NCI-H748 (cell line): ENCODE results near the gene ARMC3.

Experiments used
- DNase-seq: peaks from one replicate; lab custom pipeline; 2025; ENCODE audit not compliant: unreplicated experiment; lab: John Stamatoyannopoulos, UW

The ARMC3 gene

DNA sequence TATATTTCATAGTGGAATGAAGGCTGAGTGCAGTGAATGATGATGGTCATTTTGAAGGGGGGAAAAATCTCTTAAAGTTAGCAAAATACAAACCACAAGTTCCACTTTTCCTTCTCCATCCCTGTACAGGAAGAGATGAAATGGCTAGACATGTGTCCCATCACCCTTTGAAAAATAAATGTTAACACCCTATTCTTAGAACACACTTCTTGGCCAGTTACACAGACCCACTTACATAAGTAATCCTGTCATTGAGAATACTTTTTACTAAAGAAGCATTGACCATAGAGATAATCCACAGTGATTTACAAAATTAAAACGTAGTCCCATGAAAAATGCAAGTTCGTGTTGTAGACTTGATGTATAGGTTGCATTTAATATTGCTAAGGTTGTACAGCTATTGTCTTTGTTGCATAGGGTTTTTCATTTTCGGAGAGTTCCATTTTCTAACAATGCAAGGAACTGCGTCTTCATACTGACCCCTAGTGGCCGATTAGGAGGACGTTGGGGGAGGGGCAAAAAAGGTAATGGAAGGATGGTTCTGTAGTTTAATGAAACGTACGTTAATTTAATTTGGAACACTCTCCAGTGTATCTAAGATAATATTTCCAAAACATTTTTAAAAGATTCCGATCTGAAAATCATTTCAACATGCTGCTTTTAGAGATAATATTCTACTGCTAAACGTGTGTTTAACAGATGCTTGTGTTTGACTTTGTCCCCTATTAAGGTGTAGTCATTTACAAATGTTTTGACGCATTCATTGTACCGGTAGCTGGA lies 60.9 kb downstream of the ARMC3 start:
- peak; percentile 67 for DNase-seq

DNA sequence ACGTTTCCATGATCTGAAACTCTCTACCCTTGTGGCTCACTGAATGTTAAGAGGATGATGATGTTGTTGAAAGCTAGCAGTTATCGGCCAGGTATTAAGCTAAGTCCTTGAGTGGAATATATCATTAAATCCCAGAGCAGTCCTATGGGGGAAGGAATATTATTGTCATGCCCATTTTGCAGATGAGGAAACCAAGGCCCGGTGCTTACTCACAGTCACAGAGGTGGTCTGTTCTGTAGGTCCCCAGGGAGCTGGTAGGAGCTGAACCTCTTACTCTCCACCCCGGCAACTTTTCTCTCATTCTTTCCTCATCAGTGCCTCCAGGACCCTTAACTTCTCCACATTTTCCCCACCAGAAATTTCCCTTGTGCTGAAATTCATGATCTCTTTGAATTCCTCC lies 62.6 kb downstream of the ARMC3 start:
- DNase-seq: no peak

DNA sequence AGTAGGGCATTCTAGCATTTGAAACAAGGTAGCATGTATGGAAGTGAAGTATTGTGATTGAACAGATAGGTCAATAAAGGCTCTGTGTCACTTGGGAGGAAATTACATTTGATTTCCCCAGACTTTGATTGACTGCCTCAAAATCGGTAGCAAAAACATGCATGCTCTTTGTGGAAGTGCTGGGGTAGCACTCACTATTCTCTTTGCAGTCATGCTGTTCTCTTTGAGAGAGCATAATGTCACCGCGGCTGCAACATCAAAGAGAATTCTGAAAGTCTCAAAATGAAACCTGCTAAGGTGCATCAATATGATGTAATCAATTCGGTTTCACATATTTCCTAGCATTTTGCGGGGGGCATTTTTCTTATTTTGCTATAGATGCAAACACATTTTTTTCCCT lies 64.2 kb downstream of the ARMC3 start:
- peak; percentile 10 for DNase-seq

DNA sequence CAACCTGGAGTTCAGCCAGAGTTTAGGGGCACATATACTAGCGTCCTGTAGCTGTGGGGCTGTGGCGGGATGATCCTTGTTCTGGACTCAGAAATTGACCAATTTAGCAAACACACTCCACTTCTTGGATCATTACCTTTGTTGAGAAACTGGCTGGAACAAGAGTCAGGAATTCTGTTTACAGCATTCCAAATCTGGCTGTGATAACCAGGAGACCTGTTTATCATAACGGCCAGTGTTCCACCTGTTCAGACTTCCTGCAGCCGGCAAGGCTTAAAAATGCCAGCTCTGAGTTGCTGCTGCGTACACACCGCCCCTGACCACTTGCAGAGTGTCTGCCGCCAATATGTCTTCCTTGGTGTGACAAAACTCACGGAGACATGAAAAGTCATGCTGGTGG lies 64.8 kb downstream of the ARMC3 start:
- peak; percentile 13 for DNase-seq

DNA sequence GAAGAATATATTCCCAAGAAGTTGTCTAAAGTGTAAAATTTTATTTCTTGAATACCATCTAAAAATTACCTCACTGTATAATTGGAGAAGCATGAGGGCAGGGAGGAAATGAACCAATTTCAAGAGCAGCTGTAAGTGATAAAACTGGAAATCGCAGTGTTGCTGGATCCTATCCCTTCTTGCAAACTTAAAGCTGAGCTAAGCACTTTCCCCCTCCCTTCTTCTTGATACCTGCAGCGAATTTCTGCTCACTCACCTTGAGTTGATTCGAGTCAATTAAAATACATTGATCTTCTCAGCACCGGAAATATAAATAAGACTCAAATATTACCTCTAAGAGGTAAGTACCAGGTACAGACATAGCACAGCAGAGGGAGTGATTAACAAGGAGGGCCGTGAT lies 65.5 kb downstream of the ARMC3 start:
- no peak for DNase-seq

DNA sequence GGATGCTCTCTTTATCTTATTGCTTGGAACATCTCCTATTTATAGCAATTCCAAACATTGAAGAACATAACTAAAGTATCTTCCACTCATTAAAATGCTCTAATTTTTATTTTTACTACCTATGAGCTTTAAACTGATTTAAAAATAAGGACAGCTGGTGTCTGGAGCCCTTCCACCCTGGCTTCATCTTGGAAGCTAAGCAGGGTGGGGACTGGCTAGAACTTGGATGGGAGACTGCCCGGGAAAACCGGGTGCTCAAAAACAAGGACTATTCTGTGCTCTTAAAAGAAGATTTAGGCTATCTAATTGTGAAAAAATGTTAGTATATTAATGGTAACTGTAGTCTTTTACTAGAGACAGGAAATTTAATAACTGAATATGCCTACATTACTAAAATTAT lies 69.2 kb downstream of the ARMC3 start:
- DNase-seq: peak; percentile 30

DNA sequence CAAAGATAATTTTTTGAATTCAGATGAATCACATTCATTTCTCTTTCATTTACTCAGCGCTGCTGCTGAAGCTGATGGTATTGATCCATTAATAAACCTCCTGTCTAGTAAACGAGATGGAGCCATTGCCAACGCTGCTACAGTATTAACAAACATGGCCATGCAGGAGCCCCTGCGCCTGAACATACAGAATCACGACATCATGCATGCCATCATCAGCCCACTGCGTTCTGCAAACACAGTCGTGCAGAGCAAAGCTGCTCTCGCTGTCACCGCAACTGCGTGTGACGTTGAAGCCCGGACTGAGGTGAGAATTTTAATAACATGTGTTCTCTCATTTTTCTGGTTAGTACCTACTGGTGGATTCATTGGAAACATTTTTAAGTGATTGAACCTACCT lies 70.2 kb downstream of the ARMC3 start:
- peak; percentile 76 for DNase-seq

DNA sequence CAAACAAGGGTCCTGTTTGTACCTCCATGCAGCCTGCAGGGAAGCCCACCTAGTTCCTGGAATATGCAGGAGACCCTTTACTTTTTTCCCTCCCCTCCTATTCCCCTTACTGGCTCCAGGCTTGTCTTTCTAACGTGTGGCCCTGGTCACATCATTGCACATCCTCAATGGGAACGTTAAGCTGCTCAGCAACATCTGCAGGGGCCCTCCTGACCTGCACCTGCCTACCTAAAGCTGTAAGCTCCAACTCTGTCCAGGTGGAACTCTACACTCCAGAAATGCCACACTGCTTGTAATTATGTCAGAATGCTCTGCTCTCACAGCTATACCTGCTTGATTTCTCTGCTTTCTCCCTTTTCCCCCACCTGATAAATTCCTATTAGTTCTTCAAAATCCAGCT lies 72.1 kb downstream of the ARMC3 start:
- peak; percentile 38 for DNase-seq

DNA sequence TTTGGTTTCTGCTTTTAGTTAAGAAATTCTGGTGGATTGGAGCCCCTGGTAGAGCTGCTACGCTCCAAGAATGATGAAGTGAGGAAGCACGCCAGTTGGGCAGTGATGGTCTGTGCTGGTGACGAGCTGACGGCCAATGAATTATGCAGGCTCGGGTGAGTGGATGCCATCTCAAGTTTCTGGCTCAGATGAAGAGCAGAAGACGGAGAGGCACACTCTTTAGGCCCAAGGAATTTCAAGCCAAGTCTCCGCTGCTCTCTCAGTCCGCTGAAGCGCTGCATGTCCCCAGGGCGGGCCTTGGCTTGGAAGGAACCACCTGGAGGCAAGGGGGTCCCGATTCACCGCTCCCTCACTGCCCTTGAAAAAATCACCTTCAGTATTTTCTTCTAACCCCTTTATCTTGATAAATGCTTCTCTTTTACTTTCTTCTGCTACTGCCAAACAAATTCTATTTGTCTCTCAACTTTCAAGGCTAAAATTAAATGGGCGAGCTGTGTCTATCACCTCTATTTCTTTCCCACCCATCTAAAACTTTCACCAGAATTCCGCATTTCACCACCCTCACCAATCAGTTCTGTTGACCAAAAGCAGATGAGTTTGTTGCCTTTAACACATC lies 74.2 kb downstream of the ARMC3 start:
- no peak for DNase-seq

DNA sequence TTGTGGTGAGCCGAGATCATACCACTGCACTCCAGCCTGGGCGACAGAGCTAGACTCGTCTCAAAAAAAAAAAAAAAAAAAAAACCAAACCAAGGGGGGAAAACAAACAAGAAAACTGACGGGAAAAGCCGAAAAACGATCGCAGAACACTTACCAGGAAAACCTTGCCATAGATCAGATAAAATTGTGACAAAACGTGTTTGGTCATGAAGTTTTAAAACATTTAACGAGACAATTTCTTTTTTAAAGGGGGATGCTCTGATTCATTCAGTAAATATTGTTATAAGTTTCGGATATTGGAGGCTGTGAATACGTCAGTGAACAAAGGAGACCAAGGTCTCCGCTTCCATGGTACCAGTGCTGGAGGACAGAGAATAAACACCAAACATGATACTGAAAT lies 77.3 kb downstream of the ARMC3 start:
- no peak for DNase-seq

DNA sequence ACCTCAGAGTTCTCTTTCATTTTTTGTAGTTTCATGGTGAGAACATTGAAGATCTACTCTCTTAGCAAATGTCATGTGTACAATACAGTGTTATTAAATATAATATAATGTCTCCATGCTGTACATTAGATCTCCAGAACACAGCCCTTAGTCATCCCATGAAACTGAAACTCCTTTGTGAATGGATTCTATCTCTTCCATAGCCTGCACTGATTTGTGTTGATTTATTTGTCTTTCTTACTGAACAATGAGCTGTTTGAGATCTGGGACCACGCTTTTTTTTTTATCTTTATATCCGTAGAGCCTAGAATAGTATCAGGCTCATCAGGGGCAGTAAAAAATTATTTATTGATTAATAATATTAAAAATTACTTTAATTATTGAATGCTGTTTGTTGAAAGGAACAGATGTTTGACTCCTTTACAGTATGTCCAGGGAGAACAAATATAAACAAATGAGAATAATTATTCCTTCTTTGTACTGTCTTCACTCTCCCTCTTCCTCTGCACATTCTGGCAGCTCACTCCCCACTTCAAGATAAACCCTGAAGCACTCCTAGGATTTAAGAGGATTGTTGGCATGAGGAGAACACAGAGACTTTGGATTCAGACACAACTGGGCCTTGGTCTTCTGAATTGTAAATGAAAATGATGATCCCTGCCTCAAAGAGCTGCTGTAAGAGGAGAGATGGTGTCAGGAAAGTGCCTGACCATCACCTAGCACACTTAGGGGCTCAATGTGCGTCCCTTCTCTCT lies 85.9 kb downstream of the ARMC3 start:
- DNase-seq: no peak

DNA sequence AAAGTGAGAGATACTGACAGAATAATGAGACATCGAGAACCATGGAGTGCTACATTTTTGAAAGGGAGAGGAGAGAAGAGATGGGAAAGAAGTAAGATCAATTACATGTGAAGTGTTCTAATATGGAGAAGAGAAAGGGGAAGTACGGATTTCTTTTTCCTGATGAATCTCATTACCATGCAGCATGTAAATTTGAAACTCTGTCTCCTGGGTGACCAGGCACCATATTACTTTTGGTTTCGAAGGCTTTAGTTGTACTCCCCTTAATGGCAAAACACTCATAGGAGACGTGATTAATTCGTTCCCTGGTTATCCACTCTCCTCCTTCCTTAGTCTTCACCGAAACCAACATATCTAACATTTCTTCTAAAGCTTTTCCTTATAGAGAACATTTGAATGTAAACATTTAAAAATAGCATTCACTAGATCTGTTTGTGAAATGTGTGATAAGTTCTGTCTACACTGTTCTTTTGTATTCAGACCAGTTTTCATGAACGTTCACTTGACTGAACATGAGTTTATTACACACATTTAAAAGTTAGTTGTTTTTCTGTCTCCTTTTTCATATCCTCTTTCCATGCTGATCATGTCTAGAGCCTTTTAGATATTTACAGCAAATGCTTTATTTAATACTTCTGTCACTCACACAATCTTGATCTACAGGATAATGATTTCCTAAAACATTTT lies 87.3 kb downstream of the ARMC3 start:
- DNase-seq: no peak

DNA sequence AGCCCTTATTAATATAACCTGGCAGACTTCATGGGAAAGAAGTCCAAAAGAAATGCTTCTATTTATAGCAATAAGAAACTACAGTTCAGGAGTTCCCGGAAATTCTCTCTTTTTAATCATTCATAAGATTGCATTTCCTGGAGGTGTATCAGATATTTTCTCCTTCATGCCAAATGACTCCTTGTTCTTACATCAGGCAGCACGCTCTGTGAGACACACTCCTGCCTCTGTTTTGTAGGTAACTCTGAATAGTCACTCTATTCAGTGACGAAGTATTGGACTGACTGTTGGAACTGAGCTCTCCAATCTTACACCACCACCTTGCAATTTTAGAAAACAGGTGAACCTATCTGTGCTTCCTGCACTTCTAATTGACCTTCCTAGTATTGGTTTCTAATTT lies 88.8 kb downstream of the ARMC3 start:
- DNase-seq: no peak

DNA sequence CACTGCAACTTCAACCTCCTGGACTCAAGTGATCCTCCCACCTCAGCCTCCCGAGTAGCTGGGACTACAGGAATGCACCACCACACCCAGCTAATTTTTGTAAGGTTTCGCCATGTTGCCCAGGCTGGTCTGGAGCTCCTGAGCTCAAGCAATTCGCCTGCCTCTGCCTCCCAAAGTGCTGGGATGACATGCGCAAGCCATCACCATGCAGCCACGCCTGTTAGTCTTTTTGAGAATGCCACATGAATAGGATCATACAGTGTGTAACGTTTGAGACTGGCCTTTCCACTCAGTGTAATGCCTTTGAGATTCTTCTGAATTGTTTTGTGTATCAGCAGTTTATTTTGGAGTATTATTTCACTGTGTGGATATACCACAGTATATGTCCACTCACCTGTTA lies 91.8 kb downstream of the ARMC3 start:
- DNase-seq: no peak

DNA sequence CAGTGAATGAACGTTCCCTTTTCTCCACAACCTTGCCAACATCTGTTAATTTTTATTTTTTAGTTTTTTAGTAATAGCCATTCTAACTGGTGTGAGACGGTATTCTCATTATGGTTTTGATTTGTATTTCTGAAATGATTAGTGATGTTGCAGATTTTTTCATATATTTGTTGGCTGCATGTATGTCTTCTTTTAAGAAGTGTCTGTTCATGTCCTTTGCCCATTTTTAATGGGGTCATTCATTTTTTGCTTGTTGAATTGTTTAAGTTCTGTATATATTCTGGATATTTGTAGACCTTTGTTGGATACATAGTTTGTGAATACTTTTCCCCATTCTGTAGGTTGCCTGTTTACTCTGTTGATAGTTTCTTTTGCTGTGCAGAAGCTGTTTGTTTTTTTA lies 93.6 kb downstream of the ARMC3 start:
- DNase-seq: no peak

DNA sequence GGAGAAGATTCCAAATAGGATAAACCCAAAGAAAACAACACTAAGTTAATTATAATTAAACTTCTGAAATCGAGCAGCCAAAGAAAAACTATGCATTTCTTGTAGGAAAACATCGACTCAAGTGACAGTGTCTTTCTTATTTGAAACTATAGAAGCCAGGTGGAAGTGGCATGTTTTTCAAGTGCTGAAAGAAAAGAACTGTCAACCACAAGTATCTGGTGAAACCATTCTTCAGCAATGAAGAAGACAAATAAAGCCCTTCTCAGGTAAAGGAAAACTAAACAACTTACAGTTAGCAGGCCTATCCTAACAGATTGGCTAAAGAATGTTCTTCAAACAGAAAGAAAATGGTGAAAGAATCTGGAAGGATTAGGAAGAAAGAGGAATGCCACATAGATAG lies 96.1 kb downstream of the ARMC3 start:
- no peak for DNase-seq

DNA sequence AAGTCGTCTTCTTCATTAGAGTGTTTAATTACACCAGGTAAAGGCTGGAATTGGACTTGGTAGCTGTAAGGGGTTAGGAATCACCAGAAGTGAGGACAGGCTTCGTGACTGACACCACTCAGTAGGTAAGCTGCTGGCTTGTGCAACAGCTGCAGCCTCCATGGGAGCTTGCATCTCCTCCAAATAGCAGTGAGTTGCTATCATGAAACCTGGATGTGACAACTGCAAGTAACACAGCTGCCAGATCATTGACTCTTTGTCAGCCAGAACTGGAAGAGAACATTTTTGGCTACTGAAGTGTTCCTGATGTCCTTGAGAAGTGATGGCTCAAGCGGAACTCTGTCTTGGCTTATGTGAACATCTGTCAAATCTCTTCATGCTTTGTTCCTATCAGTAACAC lies 103.5 kb downstream of the ARMC3 start:
- DNase-seq: no peak

DNA sequence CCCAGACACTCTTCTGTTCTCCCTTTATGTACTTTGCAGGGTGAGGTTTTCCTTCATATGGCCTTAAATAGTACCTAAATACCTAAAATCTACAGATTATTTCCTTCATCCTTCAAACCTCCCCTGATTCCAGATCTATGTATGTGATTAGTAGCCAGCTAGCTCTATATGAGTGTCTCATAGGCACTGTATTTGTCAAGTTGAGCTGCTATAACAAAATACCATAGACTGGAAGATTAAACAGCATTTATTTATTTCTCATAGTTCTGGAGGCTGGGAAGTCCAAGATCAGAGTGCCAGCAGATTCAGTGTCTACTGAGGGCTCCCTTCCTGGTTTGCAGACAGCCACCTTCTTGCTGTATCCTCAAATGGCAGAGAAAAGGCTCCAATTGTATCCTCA lies 106.9 kb downstream of the ARMC3 start:
- no peak for DNase-seq

DNA sequence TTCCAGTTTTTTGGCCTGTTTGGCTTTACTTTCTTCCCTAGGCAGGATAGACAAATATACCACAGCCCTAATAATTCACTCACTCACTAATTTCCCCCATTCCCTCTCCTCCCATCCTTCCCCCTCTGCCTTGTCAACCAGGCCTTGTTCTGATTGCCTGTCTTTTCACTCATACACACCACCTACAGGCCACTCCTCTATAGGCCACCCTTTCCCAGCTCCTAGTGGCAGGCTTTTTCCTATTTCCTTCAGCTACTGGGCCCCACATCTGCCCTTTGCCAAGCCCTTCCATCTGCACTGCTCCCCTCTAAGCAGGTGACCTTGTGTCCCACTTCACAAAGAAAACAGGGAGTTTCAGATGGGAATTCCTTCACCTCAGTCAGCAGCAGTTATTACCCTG lies 107.7 kb downstream of the ARMC3 start:
- DNase-seq: no peak

DNA sequence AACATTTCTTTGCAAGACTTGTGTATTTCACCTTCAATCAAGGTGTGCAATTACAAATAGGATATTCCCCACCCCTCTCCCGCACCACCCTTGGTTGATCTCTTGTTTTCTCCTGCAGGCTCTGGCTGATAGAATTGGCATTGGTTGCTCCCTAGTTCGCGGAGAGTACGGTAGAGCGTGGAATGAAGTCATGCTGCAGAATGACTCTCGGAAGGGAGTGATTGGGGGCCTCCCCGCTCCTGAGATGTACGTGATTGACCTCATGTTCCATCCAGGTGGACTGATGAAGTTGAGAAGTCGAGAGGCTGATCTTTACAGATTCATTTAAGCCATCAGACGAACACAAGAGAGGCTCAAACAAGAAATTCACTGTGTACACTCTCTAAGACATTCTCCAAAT lies 109.3 kb downstream of the ARMC3 start:
- no peak for DNase-seq

DNA sequence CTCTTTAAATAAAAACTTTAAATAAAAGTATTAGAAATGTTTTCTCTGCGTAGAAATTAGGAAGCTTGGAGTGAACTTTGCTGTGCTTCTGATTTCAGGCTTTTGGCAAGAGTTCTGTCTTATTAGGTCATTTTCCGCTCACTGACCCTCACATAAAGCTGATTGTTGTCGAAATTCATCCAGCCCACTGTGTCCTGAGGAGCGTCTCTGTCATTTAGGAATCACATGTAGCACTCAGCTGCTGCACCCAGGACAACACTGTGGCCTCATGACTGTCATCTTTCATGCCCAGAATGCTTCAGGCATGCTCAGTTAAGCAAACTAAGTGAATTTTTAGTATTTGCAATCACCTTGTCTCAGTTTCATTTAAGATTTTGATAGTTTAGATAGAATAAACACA lies 109.7 kb downstream of the ARMC3 start:
- no peak for DNase-seq

DNA sequence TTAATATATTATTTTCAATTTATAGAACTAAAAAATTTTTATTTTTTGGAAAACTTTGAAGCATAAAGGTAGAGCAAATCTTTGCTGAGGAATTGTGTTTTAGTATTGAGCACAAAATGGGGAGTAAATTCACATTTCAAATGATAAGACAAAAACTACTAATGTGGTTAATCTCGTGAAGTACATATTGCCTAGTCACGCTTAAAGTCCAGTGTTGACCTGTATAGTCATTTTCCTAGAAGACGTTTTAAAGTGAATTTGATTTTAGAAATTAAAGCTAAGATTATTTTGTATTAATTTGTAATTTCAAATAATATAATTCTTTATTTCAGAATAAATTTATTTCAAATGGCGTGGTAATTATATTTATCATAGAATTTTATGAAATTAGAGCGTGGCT lies 110.3 kb downstream of the ARMC3 start:
- DNase-seq: no peak
